Naive thymus-derived CD8-positive, alpha-beta T cell (primary cell): ENCODE results near the gene ADGRG7. TPM values are rescaled to one million over a fixed set of nuclear protein-coding genes. Genes with fewer than 3 reads are reported as not detected.

Experiments
- ATAC-seq, 2 donors: fragments of 150-1000 bp; cut with Tn5 transposase in 1 of 2; sonication (Bioruptor Pico), chemical (Tn5 transposase) in 1 of 2; 1 replicate in 1 of 2; 2 replicates in 1 of 2; pipeline ENCODE4 v1.10.0; 2021; ENCODE audit warnings: mild to moderate bottlenecking in 2 of 2, moderate library complexity in 2 of 2
- POLR2A ChIA-PET: fragments of 350-600 bp; sonication (Branson Sonifier 250); formaldehyde crosslinking; loops from one replicate; lab custom pipeline; 2021; ENCODE audit warnings: antibody characterized with exemption; lab: Charles Lee
- DNase-seq, 10 donors: peaks; one replicate each; pipeline versions ENCODE4 v3.0.0 to v3.0.0-alpha.2; 2020 to 2022
- H3K27ac Mint-ChIP-seq, 10 donors: one replicate each; pipeline ENCODE4 v1.8.0; 2020 to 2022; ENCODE audit warnings: mild to moderate bottlenecking in 10 of 10, mixed read lengths in 10 of 10, moderate library complexity in 4 of 10, inconsistent platforms in 1 of 10
- H3K27me3 Mint-ChIP-seq, 5 donors: one replicate each; pipeline ENCODE4 v1.8.0; 2021 to 2022; ENCODE audit warnings: mixed read lengths in 5 of 5
- H3K36me3 Mint-ChIP-seq, 3 donors: one replicate each; pipeline ENCODE4 v1.8.0; 2020 to 2022; ENCODE audit warnings: mixed read lengths in 3 of 3, mild to moderate bottlenecking in 2 of 3, inconsistent platforms in 1 of 3
- H3K4me1 Mint-ChIP-seq, 4 donors: one replicate each; pipeline ENCODE4 v1.8.0; 2021 to 2022; ENCODE audit warnings: mixed read lengths in 4 of 4
- H3K4me3 Mint-ChIP-seq, 10 donors: one replicate each; pipeline ENCODE4 v1.8.0; 2020 to 2022; ENCODE audit warnings: mild to moderate bottlenecking in 10 of 10, mixed read lengths in 10 of 10, moderate library complexity in 6 of 10, inconsistent platforms in 1 of 10
- H3K9me3 Mint-ChIP-seq, 9 donors: one replicate each; pipeline ENCODE4 v1.8.0; 2020 to 2022; ENCODE audit warnings: mixed read lengths in 9 of 9, mild to moderate bottlenecking in 3 of 9, inconsistent platforms in 1 of 9, moderate library complexity in 1 of 9
- polyA plus RNA-seq, 3 donors: library from polyadenylated mRNA; unstranded; fragments of 300-500 nt; fragmentation: Illumina TruSeq; gene quantifications; one replicate each; pipeline ENCODE4 v1.2.3, GENCODE V29; 2021
- total RNA-seq, 8 experiments: library from RNA in 2 of 8; stranded (reverse) in 2 of 8; gene quantifications; one replicate each; pipeline ENCODE4 v1.2.3 and lab custom pipeline; 2021 to 2026

Gene ADGRG7, protein sequence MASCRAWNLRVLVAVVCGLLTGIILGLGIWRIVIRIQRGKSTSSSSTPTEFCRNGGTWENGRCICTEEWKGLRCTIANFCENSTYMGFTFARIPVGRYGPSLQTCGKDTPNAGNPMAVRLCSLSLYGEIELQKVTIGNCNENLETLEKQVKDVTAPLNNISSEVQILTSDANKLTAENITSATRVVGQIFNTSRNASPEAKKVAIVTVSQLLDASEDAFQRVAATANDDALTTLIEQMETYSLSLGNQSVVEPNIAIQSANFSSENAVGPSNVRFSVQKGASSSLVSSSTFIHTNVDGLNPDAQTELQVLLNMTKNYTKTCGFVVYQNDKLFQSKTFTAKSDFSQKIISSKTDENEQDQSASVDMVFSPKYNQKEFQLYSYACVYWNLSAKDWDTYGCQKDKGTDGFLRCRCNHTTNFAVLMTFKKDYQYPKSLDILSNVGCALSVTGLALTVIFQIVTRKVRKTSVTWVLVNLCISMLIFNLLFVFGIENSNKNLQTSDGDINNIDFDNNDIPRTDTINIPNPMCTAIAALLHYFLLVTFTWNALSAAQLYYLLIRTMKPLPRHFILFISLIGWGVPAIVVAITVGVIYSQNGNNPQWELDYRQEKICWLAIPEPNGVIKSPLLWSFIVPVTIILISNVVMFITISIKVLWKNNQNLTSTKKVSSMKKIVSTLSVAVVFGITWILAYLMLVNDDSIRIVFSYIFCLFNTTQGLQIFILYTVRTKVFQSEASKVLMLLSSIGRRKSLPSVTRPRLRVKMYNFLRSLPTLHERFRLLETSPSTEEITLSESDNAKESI
- not detected for total RNA-seq
- not detected for polyA plus RNA-seq
- 0 to 0.09 (median 0) reads per million in 6 experiments for total RNA-seq (lab: John Stamatoyannopoulos, UW)

DNA sequence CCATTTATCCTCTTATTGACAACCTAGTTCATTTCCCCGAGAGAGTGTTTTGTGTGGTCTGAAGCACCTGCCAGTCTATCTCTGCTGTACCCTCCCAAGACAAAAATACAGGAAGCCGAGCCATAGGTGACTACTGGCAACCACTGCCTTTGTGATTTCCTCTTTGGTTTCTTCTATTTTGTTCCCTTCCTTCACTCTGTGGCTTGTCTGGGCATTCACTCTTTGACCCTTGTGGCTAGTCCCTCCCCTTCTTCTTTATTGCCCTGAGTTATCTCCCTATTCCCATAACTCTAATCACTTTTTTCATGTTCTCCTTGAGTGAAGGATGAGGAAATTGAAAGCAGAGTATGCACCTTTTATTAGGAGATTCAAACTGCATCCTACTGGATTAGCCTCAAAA is at the start of gene ADGRG7:
Gene ADGRG7 (plus strand): TSS at position 297 of the 400 bp plus-strand sequence. CDS start 256 bp downstream, outside the sequence.
- Mint-ChIP-seq H3K4me1 (peaks cover 3 to 8% (median 6%) of the 10 kb centered on the region in 4 donors), H3K4me3 (no peak within 1 kb of the TSS), H3K27ac (peak within 1 kb of the TSS in 1 of 10 donors; percentile 34), H3K27me3 (peaks cover 14 to 40% (median 26%) of the 10 kb centered on the region in 5 donors), H3K9me3 (no peaks in the 10 kb centered on the region), H3K36me3 (no peaks in the 10 kb centered on the region)
- DNase-seq (no peak), ATAC-seq (no peak)
- POLR2A ChIA-PET = no interaction called here

DNA sequence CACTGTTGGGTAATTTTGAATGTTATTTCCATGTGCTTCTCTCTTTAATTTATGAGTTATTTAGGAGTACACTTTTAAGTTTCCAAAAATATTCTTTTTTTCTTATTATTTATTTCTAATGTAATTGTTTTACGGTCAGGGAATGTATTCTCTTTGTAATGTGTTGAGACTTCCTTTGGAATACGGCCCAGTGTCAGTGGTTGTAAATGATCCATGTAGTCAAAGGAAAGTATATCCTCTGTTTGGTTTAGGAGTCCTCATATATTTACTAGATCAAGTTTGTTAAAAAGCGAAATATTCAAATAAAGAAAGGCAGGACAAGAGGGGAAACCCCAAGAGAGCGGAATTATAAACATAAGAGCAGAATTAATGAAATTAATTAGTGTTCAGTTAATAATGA is 49.0 kb upstream of the ADGRG7 start:
- Mint-ChIP-seq H3K27ac (no peak overlapping the region), H3K9me3 (no peaks in the 10 kb centered on the region), H3K4me1 (no peaks in the 10 kb centered on the region), H3K27me3 (no peaks in the 10 kb centered on the region), H3K4me3 (no peak overlapping the region), H3K36me3 (no peaks in the 10 kb centered on the region)
- ATAC-seq = no peak
- no peak for DNase-seq
- POLR2A ChIA-PET = interaction anchor here (0.5 kb wide), 1 partner anchor 198 kb away, joined by 3 read pairs; no protein-coding TSS in a partner anchor

DNA sequence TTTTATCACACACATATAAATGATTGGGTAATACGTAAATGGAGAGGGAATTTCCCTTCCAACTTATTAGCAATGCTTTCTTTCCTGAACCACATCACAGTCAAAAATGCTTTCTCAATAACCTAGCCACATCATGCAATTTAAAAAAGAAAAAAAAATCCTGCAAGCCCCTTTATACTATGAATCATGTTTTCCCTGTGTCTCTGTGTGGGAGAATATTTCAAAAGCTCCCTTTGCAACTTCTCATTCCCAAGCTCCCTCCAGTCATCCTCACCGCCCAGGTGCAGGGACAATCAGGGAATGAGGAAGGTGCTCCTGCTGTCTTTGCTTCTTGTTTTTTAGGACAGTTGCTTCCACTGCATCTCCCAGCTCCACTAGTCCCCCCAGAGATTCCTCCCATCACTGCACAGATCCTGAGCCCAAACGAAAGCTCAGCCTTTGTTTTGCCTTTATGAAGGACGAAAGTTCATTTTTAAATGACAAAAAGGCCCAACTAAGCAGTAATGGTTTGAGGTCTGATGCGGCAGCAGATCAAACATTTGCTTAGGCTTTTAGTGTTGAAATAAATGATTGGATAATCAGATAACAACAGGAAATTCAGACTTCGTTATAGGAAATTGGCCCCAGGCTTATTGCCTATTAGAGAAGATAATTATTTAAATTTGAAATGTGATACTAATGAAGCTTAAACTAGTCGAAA is 47.8 kb upstream of the ADGRG7 start:
- no peaks in the 10 kb centered on the region for H3K36me3 Mint-ChIP-seq
- no peak overlapping the region for H3K4me3 Mint-ChIP-seq
- no peaks in the 10 kb centered on the region for H3K9me3 Mint-ChIP-seq
- H3K4me1 Mint-ChIP-seq = no peaks in the 10 kb centered on the region
- no peaks in the 10 kb centered on the region for H3K27me3 Mint-ChIP-seq
- H3K27ac Mint-ChIP-seq = no peak overlapping the region
- POLR2A ChIA-PET = no interaction called here
- no peak for ATAC-seq
- no peak for DNase-seq

DNA sequence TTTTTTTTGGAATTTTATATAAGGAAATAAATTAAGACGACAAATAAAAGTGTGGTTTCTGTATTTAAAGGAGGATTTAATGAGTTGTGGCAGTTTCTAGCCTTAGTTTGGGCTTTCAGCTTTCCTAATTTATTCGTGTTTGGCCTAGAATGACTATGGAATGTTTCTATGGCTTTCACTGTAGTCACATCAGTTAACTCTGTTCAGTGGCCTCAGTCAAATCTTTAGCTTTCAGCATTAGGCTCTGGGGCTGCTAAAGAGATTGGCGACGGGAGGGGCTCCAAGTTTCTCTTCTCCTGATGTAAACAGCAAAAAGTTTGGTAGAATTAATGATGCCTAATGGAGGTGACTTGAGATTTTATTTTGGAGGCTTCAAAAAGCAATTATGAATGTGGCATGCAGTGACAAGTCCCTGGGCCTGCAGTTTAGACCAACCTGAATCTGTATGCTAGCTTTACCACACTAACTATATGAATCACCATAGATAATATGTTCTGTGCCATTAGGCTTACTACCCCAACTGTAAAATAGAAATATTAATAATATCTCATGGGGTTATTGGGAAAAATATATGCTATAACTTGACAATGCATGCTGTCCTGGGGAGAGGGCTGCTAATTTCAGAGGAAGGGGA is 47.1 kb upstream of the ADGRG7 start:
- Mint-ChIP-seq H3K9me3 (no peaks in the 10 kb centered on the region), H3K36me3 (no peaks in the 10 kb centered on the region), H3K27me3 (no peaks in the 10 kb centered on the region), H3K4me1 (no peaks in the 10 kb centered on the region), H3K4me3 (no peak overlapping the region), H3K27ac (no peak overlapping the region)
- POLR2A ChIA-PET = no interaction called here
- DNase-seq = no peak
- ATAC-seq = no peak

DNA sequence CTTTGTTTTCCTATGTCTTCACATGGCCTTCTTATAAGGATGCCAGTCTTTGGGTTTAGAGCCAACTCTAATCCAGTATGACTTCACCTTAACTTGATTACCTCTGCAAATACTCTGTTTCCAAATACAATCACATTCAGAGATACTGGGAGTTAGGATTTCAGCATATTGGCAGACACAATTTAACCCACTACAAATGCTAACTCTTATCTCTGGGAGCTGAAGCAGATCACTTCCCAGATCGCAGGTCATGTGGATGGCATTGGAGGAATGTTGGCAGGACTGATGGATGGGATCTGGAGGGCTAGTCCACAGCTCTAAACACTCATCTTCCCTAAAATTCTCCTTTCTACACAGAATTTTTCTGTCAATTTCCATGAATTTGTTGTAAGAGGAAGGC is 46.2 kb upstream of the ADGRG7 start:
- Mint-ChIP-seq H3K4me3 (no peak overlapping the region), H3K4me1 (no peaks in the 10 kb centered on the region), H3K27me3 (no peaks in the 10 kb centered on the region), H3K36me3 (no peaks in the 10 kb centered on the region), H3K9me3 (no peaks in the 10 kb centered on the region), H3K27ac (no peak overlapping the region)
- POLR2A ChIA-PET = no interaction called here
- DNase-seq (no peak), ATAC-seq (no peak)

DNA sequence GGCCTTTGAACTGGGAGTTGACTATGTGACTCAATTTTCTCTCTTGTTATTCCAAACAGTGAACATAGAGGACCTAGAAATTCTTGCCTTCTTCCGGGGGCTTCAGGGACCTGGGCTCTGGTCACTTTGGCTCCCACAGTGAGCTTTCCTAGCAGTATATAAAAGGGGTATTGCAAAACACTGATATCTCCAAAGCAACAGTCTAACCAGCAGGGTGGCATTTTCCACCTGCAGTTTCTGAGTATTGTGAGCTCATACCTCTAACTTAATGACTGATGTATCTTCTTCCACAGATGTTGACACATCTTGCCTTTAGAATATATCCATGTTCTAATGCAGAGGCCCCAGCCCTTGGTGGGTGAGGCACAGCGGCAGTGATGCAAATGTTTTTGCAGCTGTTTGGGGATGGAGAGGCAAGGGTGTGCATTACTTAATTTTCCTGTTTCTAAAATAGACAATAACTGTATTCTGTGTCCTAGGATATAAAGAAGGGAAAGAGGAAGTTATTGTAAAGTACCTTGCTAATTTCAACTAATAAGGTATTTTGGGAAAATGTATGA is 45.7 kb upstream of the ADGRG7 start:
- Mint-ChIP-seq H3K9me3 (no peaks in the 10 kb centered on the region), H3K36me3 (no peaks in the 10 kb centered on the region), H3K27ac (no peak overlapping the region), H3K4me3 (no peak overlapping the region), H3K27me3 (no peaks in the 10 kb centered on the region), H3K4me1 (no peaks in the 10 kb centered on the region)
- POLR2A ChIA-PET = no interaction called here
- ATAC-seq = no peak
- no peak for DNase-seq

DNA sequence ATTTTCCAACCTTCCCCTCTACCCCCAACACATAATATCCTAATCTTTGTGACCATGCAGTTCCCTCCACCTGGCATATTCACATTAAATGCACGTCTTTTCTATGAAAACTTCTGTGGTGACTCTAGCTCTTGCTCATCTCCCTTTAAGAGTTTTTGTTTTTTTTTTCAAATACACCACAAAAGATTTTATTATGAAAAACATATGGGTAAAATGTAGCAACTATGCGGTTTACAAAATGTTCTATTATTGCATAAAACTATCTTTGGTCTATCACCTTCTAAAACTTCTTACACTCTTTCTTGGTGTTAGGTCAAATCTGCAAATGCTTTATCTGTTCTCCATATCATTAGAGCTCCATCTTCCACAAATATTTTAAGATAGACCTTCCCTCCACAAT is 38.6 kb upstream of the ADGRG7 start:
- Mint-ChIP-seq H3K27ac (no peak overlapping the region), H3K9me3 (peaks cover 0 to 3% (median 0%) of the 10 kb centered on the region in 9 donors), H3K4me3 (no peak overlapping the region), H3K27me3 (peaks cover 0 to 11% (median 8%) of the 10 kb centered on the region in 5 donors), H3K4me1 (no peaks in the 10 kb centered on the region), H3K36me3 (no peaks in the 10 kb centered on the region)
- POLR2A ChIA-PET = interaction anchor here (0.7 kb wide), 1 partner anchor 553 kb away, joined by 3 read pairs; no protein-coding TSS in a partner anchor
- no peak for DNase-seq
- ATAC-seq = no peak

DNA sequence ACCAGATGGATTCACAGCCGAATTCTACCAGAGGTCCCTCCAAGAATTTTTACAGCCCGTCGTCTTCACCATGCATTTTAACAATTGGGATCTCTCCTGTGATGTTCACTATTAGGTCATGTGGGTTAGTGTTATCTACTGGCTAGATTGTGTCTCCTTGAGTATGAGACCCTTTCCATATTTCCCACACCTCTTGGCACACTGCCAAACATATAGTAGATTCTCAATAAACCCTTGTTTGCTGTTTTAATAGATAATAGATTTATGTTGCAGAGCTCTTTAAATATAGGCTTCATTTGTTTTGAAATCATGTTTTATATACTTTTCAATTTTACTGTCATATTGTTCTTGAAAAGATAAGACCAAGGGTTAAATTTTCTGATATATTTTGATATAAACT is 34.9 kb upstream of the ADGRG7 start:
- Mint-ChIP-seq H3K4me1 (no peaks in the 10 kb centered on the region), H3K27ac (no peak overlapping the region), H3K27me3 (peaks cover 0 to 11% (median 5%) of the 10 kb centered on the region in 5 donors), H3K9me3 (peaks cover 0 to 3% (median 0%) of the 10 kb centered on the region in 9 donors), H3K36me3 (no peaks in the 10 kb centered on the region), H3K4me3 (no peak overlapping the region)
- no peak for DNase-seq
- ATAC-seq = no peak
- POLR2A ChIA-PET = no interaction called here

DNA sequence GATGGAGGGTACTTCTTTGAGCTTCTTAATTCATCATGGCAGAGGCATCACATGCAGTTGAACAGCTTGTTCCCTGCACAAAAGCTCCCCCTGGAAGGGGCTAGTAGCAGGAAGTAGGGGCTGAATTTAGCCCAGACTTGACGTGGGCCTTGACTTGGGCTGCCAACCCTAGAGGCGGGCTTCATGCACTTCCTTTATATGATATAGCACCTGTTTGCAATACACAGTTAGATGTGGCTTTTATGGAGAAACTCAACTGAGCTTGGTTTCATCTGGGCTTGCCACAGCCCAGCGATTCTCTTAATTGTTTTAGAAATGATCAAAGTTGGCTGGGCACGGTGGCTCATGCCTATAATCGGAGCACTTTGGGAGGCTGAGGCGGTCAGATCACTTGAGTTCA is 33.7 kb upstream of the ADGRG7 start:
- Mint-ChIP-seq H3K4me1 (no peaks in the 10 kb centered on the region), H3K27ac (no peak overlapping the region), H3K36me3 (no peaks in the 10 kb centered on the region), H3K4me3 (no peak overlapping the region), H3K27me3 (peaks cover 0 to 23% (median 5%) of the 10 kb centered on the region in 5 donors), H3K9me3 (peaks cover 0 to 3% (median 0%) of the 10 kb centered on the region in 9 donors)
- POLR2A ChIA-PET = no interaction called here
- DNase-seq = no peak
- no peak for ATAC-seq

DNA sequence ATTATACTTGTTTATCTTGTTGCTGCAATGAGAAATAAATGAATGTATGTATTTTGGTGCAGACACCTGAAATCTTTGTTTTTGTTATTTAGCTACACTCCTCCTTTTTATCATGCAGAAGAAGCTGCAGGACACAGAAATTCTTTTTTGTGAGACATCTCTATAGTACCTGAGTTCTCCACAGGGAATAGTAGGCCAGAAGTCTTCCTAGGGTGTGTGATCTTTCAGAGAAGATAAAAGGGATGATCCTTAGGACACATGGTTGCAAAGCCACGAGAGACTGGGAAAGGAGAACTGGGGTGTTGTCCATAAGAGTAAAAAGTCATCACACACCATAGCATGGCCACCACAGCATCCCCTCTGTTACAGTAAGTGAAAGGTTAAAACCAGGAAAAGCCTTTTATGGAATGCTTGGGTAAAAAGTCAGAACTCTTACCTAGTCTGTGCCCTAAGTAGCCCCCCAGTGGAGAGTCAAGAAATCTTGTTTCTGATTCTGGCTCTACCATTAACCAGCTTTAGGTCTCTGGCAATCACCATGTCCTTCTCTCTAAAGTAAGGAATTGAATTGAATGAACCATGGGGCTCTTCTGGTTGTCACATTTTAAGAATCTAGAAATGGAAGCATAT is 31.9 kb upstream of the ADGRG7 start:
- H3K4me3 Mint-ChIP-seq = no peak overlapping the region
- H3K27me3 Mint-ChIP-seq = peaks cover 0 to 24% (median 8%) of the 10 kb centered on the region in 5 donors
- no peaks in the 10 kb centered on the region for H3K36me3 Mint-ChIP-seq
- H3K4me1 Mint-ChIP-seq = no peaks in the 10 kb centered on the region
- POLR2A ChIA-PET = no interaction called here
- H3K27ac Mint-ChIP-seq = no peak overlapping the region
- peaks cover 0 to 3% (median 0%) of the 10 kb centered on the region in 9 donors for H3K9me3 Mint-ChIP-seq
- ATAC-seq (no peak), DNase-seq (no peak)

DNA sequence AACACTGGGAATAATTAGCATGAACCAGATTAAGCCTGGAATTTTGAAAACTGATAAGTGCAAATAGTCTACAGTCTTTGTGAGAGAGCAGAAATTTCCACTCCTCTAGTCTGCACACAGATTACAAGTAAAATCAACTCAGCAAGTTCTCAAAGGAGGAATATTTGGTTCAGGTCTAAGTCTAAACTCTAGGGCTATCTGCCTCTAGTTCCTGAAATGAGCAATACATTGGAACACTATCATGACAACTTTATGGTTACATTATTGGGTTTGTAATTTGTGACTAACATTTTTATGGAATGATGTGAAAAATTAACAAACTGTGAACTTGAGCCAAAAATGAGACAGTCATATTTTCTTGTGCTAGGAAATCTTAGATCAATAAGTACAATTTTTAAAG is 30.8 kb upstream of the ADGRG7 start:
- H3K4me3 Mint-ChIP-seq = no peak overlapping the region
- peaks cover 0 to 24% (median 8%) of the 10 kb centered on the region in 5 donors for H3K27me3 Mint-ChIP-seq
- H3K4me1 Mint-ChIP-seq = no peaks in the 10 kb centered on the region
- DNase-seq (no peak), ATAC-seq (no peak)
- no peak overlapping the region for H3K27ac Mint-ChIP-seq
- peaks cover 0 to 3% (median 0%) of the 10 kb centered on the region in 9 donors for H3K9me3 Mint-ChIP-seq
- POLR2A ChIA-PET = no interaction called here
- no peaks in the 10 kb centered on the region for H3K36me3 Mint-ChIP-seq

DNA sequence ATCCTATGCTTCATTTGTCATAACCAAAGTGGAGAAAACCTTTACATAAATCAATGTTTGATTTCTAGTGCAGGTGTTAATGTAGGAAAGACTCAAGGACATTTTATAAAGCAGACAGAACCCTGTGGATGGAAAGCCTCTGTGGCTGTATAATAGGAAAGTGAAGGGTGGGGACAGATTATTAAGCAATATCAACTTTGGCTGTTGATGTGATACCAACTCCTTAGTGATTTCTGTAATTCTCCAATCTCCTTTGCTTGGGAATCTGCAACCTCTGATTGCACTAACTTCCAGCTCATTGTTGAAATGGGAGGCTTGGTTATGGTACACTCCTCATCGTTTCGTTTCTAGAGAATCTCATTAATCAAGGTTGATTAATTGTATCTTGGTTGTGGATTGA is 29.3 kb upstream of the ADGRG7 start:
- Mint-ChIP-seq H3K4me3 (no peak overlapping the region), H3K9me3 (no peaks in the 10 kb centered on the region), H3K27me3 (peaks cover 0 to 14% (median 2%) of the 10 kb centered on the region in 5 donors), H3K4me1 (no peaks in the 10 kb centered on the region), H3K36me3 (no peaks in the 10 kb centered on the region), H3K27ac (peak overlapping the region in 1 of 10 donors; percentile 63)
- ATAC-seq = no peak
- no peak for DNase-seq
- POLR2A ChIA-PET = no interaction called here
